ENCODE results near the gene CPEB3.

GRCh38 chr10:92094960-92095359 lies 195.9 kb downstream of the CPEB3 start:
- no peak for TF ChIP-seq POLR2A (IDR thresholded peaks at IDR 0.05)
- TF ChIP-seq CTCF (IDR thresholded peaks at IDR 0.05) = no peak
- TF ChIP-seq POLR2AphosphoS5 (IDR thresholded peaks at IDR 0.05) = no peak

Data from prostate gland (tissue), 2 donors.